ENCODE data around the gene PCGF3. TPM values are rescaled to one million over a fixed set of nuclear protein-coding genes. Genes with fewer than 3 reads are reported as not detected.
A peak's percentile ranks its signal among the peaks of the same experiment; 100 is the strongest.

Gene PCGF3
- total and polyA plus RNA-seq, 9 of the 15 experiments (the other 6 are each of a cell fraction or from before 2014, with no cell fraction given), result 2.6 to 46.1 (median 20.3) TPM

DNA sequence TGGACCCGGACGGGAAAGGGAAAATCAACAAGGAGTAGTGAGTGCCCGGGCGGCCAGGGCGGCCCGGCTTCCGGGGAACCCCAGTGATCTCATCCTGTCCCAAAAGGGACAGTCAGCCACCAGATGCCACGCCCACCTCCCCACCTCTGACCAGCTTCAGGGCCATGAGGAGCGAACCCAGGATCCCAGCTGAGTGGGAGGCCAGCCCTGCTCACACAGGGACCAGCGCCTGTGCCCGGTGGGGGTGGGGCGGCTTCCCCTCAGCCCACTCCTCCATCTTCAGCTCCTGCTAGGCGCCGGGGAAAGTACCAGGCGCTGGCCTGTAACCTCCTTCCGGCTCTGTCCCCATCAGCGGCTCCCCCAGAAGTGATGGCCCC, 25.1 kb upstream of the PCGF3 start:
- BruUV-seq (replicated peaks), result no TSS peak
- TF ChIP-seq RBM22 (IDR thresholded peaks at IDR 0.05; ENCODE audit: low read depth, low read length, poor library complexity, severe bottlenecking) (peak; percentile 64), POLR2G (IDR thresholded peaks at IDR 0.05; ENCODE audit: low read depth, low read length) (peak; percentile 35; the same call in 1 of the 2 replicates), ZNF134 (CRISPR knock-in tag; conservative IDR thresholded peaks at IDR 0.05) (no peak)
- POLR2A ChIA-PET, result no interaction called here
- Histone ChIP-seq H3K9me3 (replicated peaks; ENCODE audit: control insufficient read depth, insufficient read depth, low read depth, low read length) (no peaks in the 10 kb centered on the region), H3K27ac (ENCODE audit: extremely low read depth, low read depth, low read length) (peak overlapping the region; percentile 3; the same call in 1 of the 3 replicates), H3K4me3 (peak overlapping the region; percentile 44; the same call in 1 of the 2 replicates), H3K36me3 (ENCODE audit: control insufficient read depth, insufficient read depth, low read length) (no peaks in the 10 kb centered on the region), H4K20me1 (replicated peaks; ENCODE audit: control insufficient read depth, insufficient read depth, low read length) (0 out of 2 replicates have a peak, but pooled peaks cover 4% of the 10 kb centered on the region), H3K27me3 (ENCODE audit: control insufficient read depth in 2 of 2, insufficient read depth in 2 of 2, low read length in 2 of 2) (no peaks in the 10 kb centered on the region), H2AFZ (ENCODE audit: low read depth, low read length) (peak overlapping the region; percentile 82), H3K4me1 (replicated peaks in 1 of 2; ENCODE audit: control insufficient read depth in 2 of 2, insufficient read depth in 2 of 2, low read length in 2 of 2) (peaks cover 11 to 94% of the 10 kb centered on the region in 2 experiments; a peak in 4 of 5 replicates), H3K9me1 (ENCODE audit: control insufficient read depth, insufficient read depth, low read length) (no peaks in the 10 kb centered on the region), H3K4me2 (ENCODE audit: insufficient read depth, low read length) (peak overlapping the region; percentile 50), H3K79me2 (ENCODE audit: control insufficient read depth, insufficient read depth, low read length) (no peaks in the 10 kb centered on the region), H3K9ac (ENCODE audit: insufficient read depth in 1 of 2, low read depth in 2 of 2, low read length in 2 of 2) (peak overlapping the region; percentile 4 to 90; a peak in 3 of 4 replicates)
- intact Hi-C loops (cut with micrococcal nuclease) (loop anchor here (5.0 to 10.0 kb wide), 3 partner anchors 54 to 304 kb away; partner anchors contain the start of gene IDUA), in situ Hi-C loops (cut with MboI) (no loop called here)
- CTCF ChIA-PET (ENCODE audit: low intra/inter-chr PET ratio), result no interaction called here
- DNase-seq (ENCODE audit: extremely low read depth in 1 of 4, low spot score in 3 of 4), result peak in 3 of 4 experiments; percentile 37 to 57 (median 49)
- FAIRE-seq, result no peak
- ATAC-seq, result peak; percentile 3; the same call in 2 of the 3 replicates
- 29% methylated on average over 5 of the region's 17 CpGs for WGBS (ENCODE audit: insufficient coverage, low coverage, missing lambda C conversion rate)

DNA sequence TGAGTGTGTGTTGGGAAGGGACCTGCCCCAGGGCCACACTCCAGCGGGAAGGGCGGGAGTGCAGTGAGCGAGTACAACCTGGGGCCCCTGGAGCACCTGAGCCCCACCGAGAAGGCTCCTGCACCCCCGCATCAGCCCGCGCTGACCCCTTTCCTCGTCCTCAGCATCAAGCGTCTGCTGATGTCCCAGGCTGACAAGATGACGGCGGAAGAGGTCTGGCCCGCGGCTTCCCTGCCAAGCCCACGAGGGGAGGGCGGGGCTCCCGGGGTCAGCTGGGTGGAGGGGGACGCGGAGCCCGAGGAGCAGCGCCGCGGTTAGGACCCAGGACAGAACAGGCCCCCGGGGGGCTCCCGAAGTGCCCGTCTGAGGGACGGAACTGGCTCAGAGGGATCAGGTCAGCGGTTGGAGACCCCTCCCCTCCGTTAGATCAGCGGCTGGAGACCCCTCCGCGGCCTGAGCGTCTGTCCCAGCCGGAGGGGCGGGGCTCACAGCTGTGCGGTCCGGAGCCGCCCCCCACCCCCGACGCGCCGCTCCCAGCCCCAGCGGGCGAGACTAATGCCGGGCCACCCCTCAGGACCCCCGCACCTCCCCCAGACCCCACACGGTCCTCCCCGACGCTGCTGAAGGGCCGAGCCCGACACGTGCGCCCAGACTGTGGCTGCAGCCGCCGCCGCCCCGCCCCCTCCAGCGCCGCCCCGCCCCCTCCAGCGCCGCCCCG, 24.5 kb upstream of the PCGF3 start:
- no peaks in the 10 kb centered on the region for H3K79me2 ChIP-seq (ENCODE audit: control insufficient read depth, insufficient read depth, low read length)
- DNase-seq (ENCODE audit: extremely low read depth in 1 of 4, low spot score in 3 of 4) (peak; percentile 79 to 87 (median 84)), ATAC-seq (peak; percentile 78), FAIRE-seq (no peak)
- 3% methylated on average over 20 of the region's 62 CpGs for WGBS (ENCODE audit: insufficient coverage, low coverage, missing lambda C conversion rate)
- H3K4me2 ChIP-seq (ENCODE audit: insufficient read depth, low read length), result peak overlapping the region; percentile 50
- no peaks in the 10 kb centered on the region for H3K27me3 ChIP-seq (ENCODE audit: control insufficient read depth in 2 of 2, insufficient read depth in 2 of 2, low read length in 2 of 2)
- no TSS peak for BruUV-seq (replicated peaks)
- peak overlapping the region; percentile 82 for H2AFZ ChIP-seq (ENCODE audit: low read depth, low read length)
- ChIA-PET POLR2A (interaction anchor here (0.6 kb wide), 1 partner anchor 10 kb away, joined by 4 read pairs; no protein-coding TSS in a partner anchor), CTCF (ENCODE audit: low intra/inter-chr PET ratio) (no interaction called here)
- peak overlapping the region; percentile 63; the same call in 2 of the 3 replicates for H3K27ac ChIP-seq (ENCODE audit: extremely low read depth, low read depth, low read length)
- peaks cover 11 to 94% of the 10 kb centered on the region in 2 experiments; a peak in 4 of 5 replicates for H3K4me1 ChIP-seq (replicated peaks in 1 of 2; ENCODE audit: control insufficient read depth in 2 of 2, insufficient read depth in 2 of 2, low read length in 2 of 2)
- peak overlapping the region; percentile 4 to 90; a peak in 3 of 4 replicates for H3K9ac ChIP-seq (ENCODE audit: insufficient read depth in 1 of 2, low read depth in 2 of 2, low read length in 2 of 2)
- H3K9me3 ChIP-seq (replicated peaks; ENCODE audit: control insufficient read depth, insufficient read depth, low read depth, low read length), result no peaks in the 10 kb centered on the region
- peak overlapping the region; percentile 44 for H3K4me3 ChIP-seq
- in situ Hi-C loops (cut with MboI) (no loop called here), intact Hi-C loops (cut with micrococcal nuclease) (loop anchor here (5.0 to 10.0 kb wide), 3 partner anchors 54 to 304 kb away; partner anchors contain the start of gene IDUA)
- 0 out of 2 replicates have a peak, but pooled peaks cover 4% of the 10 kb centered on the region for H4K20me1 ChIP-seq (replicated peaks; ENCODE audit: control insufficient read depth, insufficient read depth, low read length)
- no peaks in the 10 kb centered on the region for H3K36me3 ChIP-seq (ENCODE audit: control insufficient read depth, insufficient read depth, low read length)
- H3K9me1 ChIP-seq (ENCODE audit: control insufficient read depth, insufficient read depth, low read length), result no peaks in the 10 kb centered on the region
- TF ChIP-seq ETS2 (tag; IDR thresholded peaks at IDR 0.05; ENCODE audit: borderline replicate concordance, poor library complexity, severe bottlenecking) (no peak), RHOXF2B (CRISPR knock-in tag; conservative IDR thresholded peaks at IDR 0.05) (no peak), YY1 (IDR thresholded peaks at IDR 0.05; ENCODE audit: borderline replicate concordance in 1 of 3, control insufficient read depth in 1 of 3, extremely low read depth in 1 of 3, insufficient read depth in 3 of 3, insufficient read length in 1 of 3, insufficient replicate concordance in 2 of 3, low read depth in 1 of 3, low read length in 2 of 3) (peak in 1 of 3 experiments; percentile 69), ZNF280B (CRISPR knock-in tag; IDR thresholded peaks at IDR 0.05) (no peak), POLR2A (conservative IDR thresholded peaks at IDR 0.05) (peak; percentile 59)
- TF ChIP-seq, protein P1, sequence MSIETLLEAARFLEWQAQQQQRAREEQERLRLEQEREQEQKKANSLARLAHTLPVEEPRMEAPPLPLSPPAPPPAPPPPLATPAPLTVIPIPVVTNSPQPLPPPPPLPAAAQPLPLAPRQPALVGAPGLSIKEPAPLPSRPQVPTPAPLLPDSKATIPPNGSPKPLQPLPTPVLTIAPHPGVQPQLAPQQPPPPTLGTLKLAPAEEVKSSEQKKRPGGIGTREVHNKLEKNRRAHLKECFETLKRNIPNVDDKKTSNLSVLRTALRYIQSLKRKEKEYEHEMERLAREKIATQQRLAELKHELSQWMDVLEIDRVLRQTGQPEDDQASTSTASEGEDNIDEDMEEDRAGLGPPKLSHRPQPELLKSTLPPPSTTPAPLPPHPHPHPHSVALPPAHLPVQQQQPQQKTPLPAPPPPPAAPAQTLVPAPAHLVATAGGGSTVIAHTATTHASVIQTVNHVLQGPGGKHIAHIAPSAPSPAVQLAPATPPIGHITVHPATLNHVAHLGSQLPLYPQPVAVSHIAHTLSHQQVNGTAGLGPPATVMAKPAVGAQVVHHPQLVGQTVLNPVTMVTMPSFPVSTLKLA (conservative IDR thresholded peaks at IDR 0.05), result peak; percentile 83 to 92

Measured in K562 (cell line).